DOHH2 (cell line): ENCODE data around the gene MYNN.

Experiments used
- CTCF ChIP-seq: fragments of 200-600 bp; sonication (generic); IDR thresholded peaks from one replicate; pipeline ENCODE4 v1.5.1; 2014; ENCODE audit warnings: antibody characterized with exemption, mild to moderate bottlenecking, low read depth, low read length; ENCODE audit not compliant: poor library complexity, severe bottlenecking
- EZH2phosphoT487 ChIP-seq: fragments of 200-600 bp; sonication (generic); IDR thresholded peaks from 2 replicates; pipeline ENCODE4 v1.6.1; 2017; ENCODE audit warnings: borderline replicate concordance, mild to moderate bottlenecking, antibody characterized with exemption, low read length, moderate library complexity, mixed read lengths

GRCh38 chr3:169822983-169823382, 49.8 kb downstream of the MYNN start:
- TF ChIP-seq CTCF (no peak), EZH2phosphoT487 (no peak)
